SK-N-SH treated with all-trans-retinoic acid at 6 μM for 48 hours (cell line): ENCODE results near the gene KIRREL3.

Source experiments
- ATAC-seq: fragments of 200-7000 bp; cut with Tn5 transposase; 3 replicates; pipeline ENCODE4 v1.9.1; 2020; ENCODE audit warnings: mild to moderate bottlenecking, moderate library complexity
- ARNTL ChIP-seq: fragments of 450-650 bp; formaldehyde crosslinking; IDR thresholded peaks from 2 replicates; pipeline ENCODE4 v1.5.0; 2020; ENCODE audit warnings: low read depth, mild to moderate bottlenecking, moderate library complexity, borderline replicate concordance
- CSDC2 ChIP-seq: fragments of 250-450 bp; sonication (Bioruptor Pico); IDR thresholded peaks from 2 replicates; pipeline ENCODE4 v1.5.0; 2020; ENCODE audit warnings: mild to moderate bottlenecking, moderate library complexity
- ESRRG ChIP-seq: fragments of 250-450 bp; sonication (Bioruptor Pico); IDR thresholded peaks from 2 replicates; pipeline ENCODE4 v1.6.1; 2021; ENCODE audit warnings: mild to moderate bottlenecking
- GLIS3 ChIP-seq: fragments of 250-450 bp; sonication (Bioruptor Pico); IDR thresholded peaks from 2 replicates; pipeline ENCODE4 v1.5.0; 2020; ENCODE audit warnings: mild to moderate bottlenecking, moderate library complexity
- ISL1 ChIP-seq: fragments of 250-450 bp; sonication (Bioruptor Pico); IDR thresholded peaks from 2 replicates; pipeline ENCODE4 v2.1.2; 2022; ENCODE audit warnings: mild to moderate bottlenecking, moderate library complexity
- OSR1 ChIP-seq: fragments of 250-450 bp; sonication (Bioruptor Pico); IDR thresholded peaks from 2 replicates; pipeline ENCODE4 v1.8.0; 2022; ENCODE audit warnings: moderate library complexity, mild to moderate bottlenecking, inconsistent platforms
- PPARA ChIP-seq: fragments of 250-450 bp; sonication (Bioruptor Pico); IDR thresholded peaks from 2 replicates; pipeline ENCODE4 v1.5.0; 2020; ENCODE audit warnings: mild to moderate bottlenecking, borderline replicate concordance
- RARB ChIP-seq: fragments of 250-450 bp; sonication (Bioruptor Pico); IDR thresholded peaks from 2 replicates; pipeline ENCODE4 v1.8.0; 2021; ENCODE audit warnings: mild to moderate bottlenecking, moderate library complexity
- SNAI2 ChIP-seq: fragments of 250-450 bp; sonication (Bioruptor Pico); IDR thresholded peaks from 2 replicates; pipeline ENCODE4 v1.5.0; 2020; ENCODE audit warnings: mild to moderate bottlenecking, moderate library complexity
- TCF4 ChIP-seq: fragments of 250-450 bp; sonication (Bioruptor Pico); IDR thresholded peaks from 2 replicates; pipeline ENCODE4 v1.8.0; 2021; ENCODE audit warnings: mild to moderate bottlenecking, moderate library complexity, borderline replicate concordance
- TOX ChIP-seq: fragments of 250-450 bp; sonication (Bioruptor Pico); IDR thresholded peaks from 2 replicates; pipeline ENCODE4 v1.8.0; 2021; ENCODE audit warnings: mild to moderate bottlenecking, moderate library complexity, borderline replicate concordance
- ZC3H10 ChIP-seq: fragments of 250-450 bp; sonication (Bioruptor Pico); IDR thresholded peaks from 2 replicates; pipeline ENCODE4 v1.5.1; 2021; ENCODE audit warnings: mild to moderate bottlenecking, moderate library complexity
- ZNF565 ChIP-seq: fragments of 450-650 bp; formaldehyde crosslinking; conservative IDR thresholded peaks from 2 replicates; pipeline ENCODE4 v1.5.0; 2020; ENCODE audit warnings: low read depth, mild to moderate bottlenecking, moderate library complexity
- ZNF70 ChIP-seq: fragments of 450-650 bp; formaldehyde crosslinking; IDR thresholded peaks from 2 replicates; pipeline ENCODE4 v1.5.0; 2020; ENCODE audit warnings: mild to moderate bottlenecking, moderate library complexity
- ZNF8 ChIP-seq: fragments of 450-650 bp; formaldehyde crosslinking; IDR thresholded peaks from 2 replicates; pipeline ENCODE4 v1.5.0; 2020; ENCODE audit warnings: mild to moderate bottlenecking, moderate library complexity
- TF ChIP-seq, protein P1 (sequence below): fragments of 250-450 bp; sonication (Bioruptor Pico); IDR thresholded peaks from 2 replicates; pipeline ENCODE4 v1.8.0; 2021; ENCODE audit warnings: low read depth, mild to moderate bottlenecking, moderate library complexity, borderline replicate concordance
- TF ChIP-seq, protein P2 (sequence below): fragments of 250-450 bp; sonication (Bioruptor Pico); IDR thresholded peaks from 2 replicates; pipeline ENCODE4 v1.5.1; 2020; ENCODE audit warnings: low read depth, mild to moderate bottlenecking, moderate library complexity
- TF ChIP-seq, protein P3 (sequence below): fragments of 250-450 bp; sonication (Bioruptor Pico); IDR thresholded peaks from 2 replicates; pipeline ENCODE4 v1.8.0; 2020; ENCODE audit warnings: mild to moderate bottlenecking, moderate library complexity, borderline replicate concordance

The KIRREL3 gene

DNA sequence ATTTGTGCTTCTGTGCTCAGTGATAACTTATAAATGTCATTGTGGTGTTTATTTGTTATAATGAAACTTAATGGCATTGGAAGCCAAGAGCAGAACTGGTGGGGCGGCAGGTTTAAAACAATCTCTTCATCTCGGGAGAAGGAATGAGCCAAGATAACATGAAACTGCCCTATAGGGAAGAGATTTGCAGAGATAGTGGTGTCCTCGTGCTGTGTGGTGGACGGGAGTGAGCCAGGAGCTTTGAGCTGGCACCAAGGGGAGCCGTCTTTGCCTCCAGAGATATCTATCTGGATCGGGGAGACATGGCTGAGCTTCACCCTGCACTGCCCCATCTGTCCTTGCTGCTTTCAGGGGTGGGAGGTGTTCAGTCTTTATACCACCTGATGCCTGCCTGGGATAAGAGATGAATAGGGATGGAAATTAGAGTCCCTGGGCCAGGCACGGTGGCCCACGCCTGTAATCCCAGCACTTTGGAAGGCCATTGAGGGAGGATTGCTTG, 455.5 kb downstream of the KIRREL3 start:
- TF ChIP-seq TOX (CRISPR knock-in tag) = no peak
- no peak for TF ChIP-seq ESRRG
- no peak for TF ChIP-seq GLIS3 (CRISPR knock-in tag)

DNA sequence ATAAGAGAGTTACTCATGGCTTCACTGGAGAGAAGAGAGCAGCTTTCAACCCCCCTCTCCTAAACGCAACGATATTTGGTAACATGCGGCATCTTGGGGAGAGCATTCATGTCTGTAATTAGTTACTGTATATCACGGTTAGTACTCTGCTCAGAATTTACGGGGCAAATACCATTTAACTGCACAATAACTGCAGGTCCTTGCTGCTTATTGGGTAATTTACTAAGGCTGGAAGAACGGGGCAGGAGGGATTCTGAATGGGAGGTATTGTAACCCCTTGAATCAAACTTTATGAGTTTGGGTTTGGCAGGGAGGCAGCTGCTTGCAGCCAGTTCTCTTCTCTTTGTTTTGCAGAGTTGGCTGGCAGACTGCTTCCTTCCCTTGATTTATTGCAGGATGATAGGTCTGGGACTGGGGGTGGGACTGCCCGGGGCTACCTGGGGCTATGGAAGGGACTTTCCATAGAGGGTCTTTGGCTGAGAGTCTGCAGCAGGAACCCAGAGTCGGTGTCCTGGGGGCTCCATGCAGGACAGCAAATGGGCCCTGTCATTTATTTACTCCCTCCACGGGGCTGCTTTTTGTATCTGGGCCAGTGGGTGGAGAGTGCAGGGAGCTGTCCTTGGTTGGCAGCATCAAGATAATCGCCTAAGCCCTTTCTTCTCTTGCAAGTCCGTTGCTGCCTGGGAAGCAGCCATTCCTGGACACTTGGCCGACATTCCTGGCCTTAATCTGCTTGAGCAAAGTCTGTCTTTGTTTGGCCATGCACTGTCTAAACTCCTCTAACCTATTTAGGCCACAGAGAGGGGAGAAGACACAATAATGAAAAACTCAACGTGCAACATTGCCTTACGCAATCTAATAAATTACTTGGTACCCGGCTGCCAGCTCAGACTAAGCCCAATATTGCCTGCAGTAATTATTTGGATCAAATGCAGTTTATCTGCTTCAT, 456.2 kb downstream of the KIRREL3 start:
- TF ChIP-seq CSDC2 (CRISPR knock-in tag) (0 out of 2 replicates have a peak, but pooled peaks have one; percentile 55), TCF4 (CRISPR knock-in tag) (no peak; the same call in 1 of the 2 replicates), SNAI2 (CRISPR knock-in tag) (no peak), GLIS3 (CRISPR knock-in tag) (no peak)
- TF ChIP-seq, protein P1, sequence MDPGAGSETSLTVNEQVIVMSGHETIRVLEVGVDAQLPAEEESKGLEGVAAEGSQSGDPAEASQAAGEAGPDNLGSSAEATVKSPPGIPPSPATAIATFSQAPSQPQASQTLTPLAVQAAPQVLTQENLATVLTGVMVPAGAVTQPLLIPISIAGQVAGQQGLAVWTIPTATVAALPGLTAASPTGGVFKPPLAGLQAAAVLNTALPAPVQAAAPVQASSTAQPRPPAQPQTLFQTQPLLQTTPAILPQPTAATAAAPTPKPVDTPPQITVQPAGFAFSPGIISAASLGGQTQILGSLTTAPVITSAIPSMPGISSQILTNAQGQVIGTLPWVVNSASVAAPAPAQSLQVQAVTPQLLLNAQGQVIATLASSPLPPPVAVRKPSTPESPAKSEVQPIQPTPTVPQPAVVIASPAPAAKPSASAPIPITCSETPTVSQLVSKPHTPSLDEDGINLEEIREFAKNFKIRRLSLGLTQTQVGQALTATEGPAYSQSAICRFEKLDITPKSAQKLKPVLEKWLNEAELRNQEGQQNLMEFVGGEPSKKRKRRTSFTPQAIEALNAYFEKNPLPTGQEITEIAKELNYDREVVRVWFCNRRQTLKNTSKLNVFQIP (CRISPR knock-in tag) = no peak
- TF ChIP-seq, protein P2, sequence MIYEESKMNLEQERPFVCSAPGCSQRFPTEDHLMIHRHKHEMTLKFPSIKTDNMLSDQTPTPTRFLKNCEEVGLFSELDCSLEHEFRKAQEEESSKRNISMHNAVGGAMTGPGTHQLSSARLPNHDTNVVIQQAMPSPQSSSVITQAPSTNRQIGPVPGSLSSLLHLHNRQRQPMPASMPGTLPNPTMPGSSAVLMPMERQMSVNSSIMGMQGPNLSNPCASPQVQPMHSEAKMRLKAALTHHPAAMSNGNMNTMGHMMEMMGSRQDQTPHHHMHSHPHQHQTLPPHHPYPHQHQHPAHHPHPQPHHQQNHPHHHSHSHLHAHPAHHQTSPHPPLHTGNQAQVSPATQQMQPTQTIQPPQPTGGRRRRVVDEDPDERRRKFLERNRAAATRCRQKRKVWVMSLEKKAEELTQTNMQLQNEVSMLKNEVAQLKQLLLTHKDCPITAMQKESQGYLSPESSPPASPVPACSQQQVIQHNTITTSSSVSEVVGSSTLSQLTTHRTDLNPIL (CRISPR knock-in tag) = no peak
- peak; percentile 86 for ATAC-seq

More for the DNA sequence above, 455.5 kb downstream of the KIRREL3 start:
- no peak for ATAC-seq

DNA sequence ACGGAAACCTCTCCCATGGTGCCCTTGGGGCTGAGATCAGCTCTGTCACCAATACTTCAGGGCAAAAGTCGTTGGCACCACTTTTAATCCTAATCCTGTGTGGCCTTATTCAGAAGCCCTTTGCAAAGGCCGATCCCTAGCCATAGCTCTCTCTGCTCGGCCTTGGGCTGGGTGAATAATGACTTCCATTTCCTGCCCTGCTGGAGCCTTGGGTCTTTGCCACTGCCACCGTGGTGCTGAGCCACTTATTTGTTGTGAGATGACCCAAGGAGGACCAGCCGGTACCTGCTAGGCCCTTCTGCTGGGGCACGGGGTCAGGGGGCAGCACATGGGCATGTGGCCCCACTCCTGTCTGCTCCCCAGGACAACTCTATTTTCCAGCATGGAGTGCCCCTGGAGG, 456.9 kb downstream of the KIRREL3 start:
- TF ChIP-seq ARNTL (CRISPR knock-in tag) (no peak), ZNF565 (CRISPR knock-in tag) (no peak), SNAI2 (CRISPR knock-in tag) (no peak), ZC3H10 (CRISPR knock-in tag) (no peak), RARB (no peak), ESRRG (no peak), ZNF70 (CRISPR knock-in tag) (no peak)
- TF ChIP-seq, protein P3, sequence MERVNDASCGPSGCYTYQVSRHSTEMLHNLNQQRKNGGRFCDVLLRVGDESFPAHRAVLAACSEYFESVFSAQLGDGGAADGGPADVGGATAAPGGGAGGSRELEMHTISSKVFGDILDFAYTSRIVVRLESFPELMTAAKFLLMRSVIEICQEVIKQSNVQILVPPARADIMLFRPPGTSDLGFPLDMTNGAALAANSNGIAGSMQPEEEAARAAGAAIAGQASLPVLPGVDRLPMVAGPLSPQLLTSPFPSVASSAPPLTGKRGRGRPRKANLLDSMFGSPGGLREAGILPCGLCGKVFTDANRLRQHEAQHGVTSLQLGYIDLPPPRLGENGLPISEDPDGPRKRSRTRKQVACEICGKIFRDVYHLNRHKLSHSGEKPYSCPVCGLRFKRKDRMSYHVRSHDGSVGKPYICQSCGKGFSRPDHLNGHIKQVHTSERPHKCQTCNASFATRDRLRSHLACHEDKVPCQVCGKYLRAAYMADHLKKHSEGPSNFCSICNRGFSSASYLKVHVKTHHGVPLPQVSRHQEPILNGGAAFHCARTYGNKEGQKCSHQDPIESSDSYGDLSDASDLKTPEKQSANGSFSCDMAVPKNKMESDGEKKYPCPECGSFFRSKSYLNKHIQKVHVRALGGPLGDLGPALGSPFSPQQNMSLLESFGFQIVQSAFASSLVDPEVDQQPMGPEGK (CRISPR knock-in tag) = no peak
- ATAC-seq = no peak

DNA sequence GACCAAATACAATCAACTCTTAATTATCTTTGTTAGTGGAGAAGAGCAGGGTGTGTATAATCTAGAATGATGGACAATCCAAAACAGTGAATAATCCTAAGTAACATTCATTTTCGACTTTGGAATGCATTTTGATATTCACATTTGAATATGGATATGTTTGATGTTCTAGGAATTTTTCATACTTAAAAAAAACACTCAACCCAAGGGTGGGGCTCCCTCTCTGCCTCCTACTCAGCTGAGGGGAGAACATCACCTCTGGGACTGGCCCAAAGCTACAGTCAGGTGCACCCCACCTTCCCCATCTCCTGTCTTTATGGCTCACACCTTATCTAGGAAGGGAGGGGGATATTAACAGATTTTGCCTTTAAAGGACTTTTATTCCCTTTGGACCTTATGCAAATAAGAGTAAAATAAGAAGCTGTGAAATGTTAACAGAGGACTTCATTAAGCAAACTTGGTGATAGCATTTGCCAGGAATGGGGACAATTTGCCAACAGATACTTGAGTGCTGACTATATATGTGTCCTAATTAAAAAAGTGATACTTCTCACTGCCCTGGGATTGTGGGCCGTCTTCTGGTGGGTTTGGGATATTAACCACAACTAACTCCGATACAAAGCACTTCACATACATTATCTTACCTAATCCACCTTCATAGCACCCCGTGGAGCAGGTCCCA, 458.1 kb downstream of the KIRREL3 start:
- ATAC-seq = no peak
- TF ChIP-seq ISL1 (no peak), ZNF565 (CRISPR knock-in tag) (no peak), GLIS3 (CRISPR knock-in tag) (no peak), ZC3H10 (CRISPR knock-in tag) (no peak), ZNF8 (CRISPR knock-in tag) (no peak), ESRRG (no peak), OSR1 (CRISPR knock-in tag) (no peak), SNAI2 (CRISPR knock-in tag) (no peak), CSDC2 (CRISPR knock-in tag) (no peak), ZNF70 (CRISPR knock-in tag) (no peak), PPARA (CRISPR knock-in tag) (no peak)
- TF ChIP-seq, protein P1 (CRISPR knock-in tag) = no peak
